HL-60/S4 treated with retinoic acid at 250 ng/mL for 4 days and 3 days (cell line): Measurements from ENCODE around the gene SGMS1.
"Not testable (repeated sequence)": the region's sequence is repeated elsewhere in the genome, so short reads cannot be mapped to it uniquely, and the experiment has no call there.

Experiments
- in situ Hi-C: fragments of 300-500 bp; cut with MboI; formaldehyde crosslinking; loops from 2 replicates; pipeline ENCODE4 v1.7.0; 2022; ENCODE audit warnings: low sequenced_read_pairs

The SGMS1 gene

GRCh38 chr10:50582766-50583762, 40.7 kb downstream of the SGMS1 start:
- in situ Hi-C loops = no loop called here

GRCh38 chr10:50582046-50582445, 41.7 kb downstream of the SGMS1 start:
- in situ Hi-C loops = no loop called here

- in situ Hi-C loops = no loop called here
Observed at GRCh38 chr10:50580262-50580891, 43.4 kb downstream of the SGMS1 start.

GRCh38 chr10:50579491-50580261, 44.1 kb downstream of the SGMS1 start:
- in situ Hi-C loops = no loop called here

- in situ Hi-C loops = no loop called here
Observed at GRCh38 chr10:50578949-50579348, 44.8 kb downstream of the SGMS1 start.

- in situ Hi-C loops = no loop called here
Observed at GRCh38 chr10:50577681-50578350, 45.9 kb downstream of the SGMS1 start.

- in situ Hi-C loops = no loop called here
Observed at GRCh38 chr10:50577010-50577409, 46.7 kb downstream of the SGMS1 start.

- in situ Hi-C loops = no loop called here
Observed at GRCh38 chr10:50576245-50576815, 47.4 kb downstream of the SGMS1 start.

- in situ Hi-C loops = no loop called here
Observed at GRCh38 chr10:50575477-50576244, 48.1 kb downstream of the SGMS1 start.

GRCh38 chr10:50574931-50575330, 48.8 kb downstream of the SGMS1 start:
- in situ Hi-C loops = no loop called here

GRCh38 chr10:50574305-50574704, 49.5 kb downstream of the SGMS1 start:
- in situ Hi-C loops = no loop called here

- in situ Hi-C loops = no loop called here
Observed at GRCh38 chr10:50572017-50572491, 51.7 kb downstream of the SGMS1 start.

- in situ Hi-C loops = not testable (repeated sequence)
Observed at GRCh38 chr10:50568750-50569149, 55.0 kb downstream of the SGMS1 start.

- in situ Hi-C loops = no loop called here
Observed at GRCh38 chr10:50567384-50567783, 56.4 kb downstream of the SGMS1 start.

GRCh38 chr10:50566150-50566549, 57.6 kb downstream of the SGMS1 start:
- in situ Hi-C loops = no loop called here

- in situ Hi-C loops = no loop called here
Observed at GRCh38 chr10:50565301-50566083, 58.3 kb downstream of the SGMS1 start.

GRCh38 chr10:50563906-50564305, 59.9 kb downstream of the SGMS1 start:
- in situ Hi-C loops = no loop called here

- in situ Hi-C loops = no loop called here
Observed at GRCh38 chr10:50561816-50562215, 61.9 kb downstream of the SGMS1 start.

- in situ Hi-C loops = no loop called here
Observed at GRCh38 chr10:50561266-50561665, 62.5 kb downstream of the SGMS1 start.
